Uterus (tissue), 4 donors: ENCODE measurements around the gene MCTP2. TPM values are rescaled to one million over a fixed set of nuclear protein-coding genes. Genes with fewer than 3 reads are reported as not detected.

Experiments used
- DNase-seq, 2 donors: peaks; one replicate each; pipeline ENCODE4 v3.0.0-alpha.2; 2019 to 2020
- H3K27ac ChIP-seq, 2 donors: fragments of 200-600 bp; sonication (generic); 1 replicate in 1 of 2; 2 replicates in 1 of 2; pipeline ENCODE4 v1.5.1; 2016 to 2018
- H3K27me3 ChIP-seq, 2 donors: fragments of 200-600 bp; sonication (generic); one replicate each; pipeline ENCODE4 v1.5.1; 2018 to 2019; ENCODE audit warnings: control low read depth in 1 of 2
- H3K36me3 ChIP-seq, 2 donors: fragments of 200-600 bp; sonication (generic); one replicate each; pipeline ENCODE4 v1.5.1; 2019; ENCODE audit warnings: control low read depth in 1 of 2
- H3K4me1 ChIP-seq, 2 donors: fragments of 200-600 bp; sonication (generic); one replicate each; pipeline ENCODE4 v1.5.1; 2018 to 2019; ENCODE audit warnings: control low read depth in 1 of 2
- H3K4me3 ChIP-seq, 2 donors: fragments of 200-600 bp; sonication (generic); 1 replicate in 1 of 2; 2 replicates in 1 of 2; pipeline ENCODE4 v1.5.1; 2018 to 2019; ENCODE audit warnings: mild to moderate bottlenecking in 1 of 2
- H3K9me3 ChIP-seq, 2 donors: fragments of 200-600 bp; sonication (generic); one replicate each; pipeline ENCODE4 v1.5.1; 2019; ENCODE audit warnings: control low read depth in 1 of 2
- POLR2A ChIP-seq, 2 donors: fragments of 450-650 bp; IDR thresholded peaks; one replicate each; pipeline ENCODE4 v1.6.1; 2016; ENCODE audit warnings: antibody characterized with exemption in 2 of 2, mild to moderate bottlenecking in 1 of 2, moderate library complexity in 1 of 2
- intact Hi-C: fragments of 100-400 bp; cut with DNase I; formaldehyde crosslinking; loops from one replicate; pipeline ENCODE4 v1.15.1; 2023; ENCODE audit warnings: low total_unique reads
- total RNA-seq, 4 donors: library from RNA; depleted of rRNA in 3 of 4; stranded (reverse); fragments of >200 nt in 3 of 4; gene quantifications; one replicate each; pipeline versions ENCODE4 v1.1.0 to v1.2.4, GENCODE V29; 2014 to 2023
- TF ChIP-seq, protein P1 (sequence below), 4 experiments: fragments of 200-600 bp in 2 of 4; fragments of 450-650 bp in 2 of 4; sonication (generic) in 2 of 4; IDR thresholded peaks; one replicate each; pipeline ENCODE4 v1.5.1; 2016 to 2019; ENCODE audit warnings: antibody characterized with exemption in 4 of 4, mild to moderate bottlenecking in 2 of 4, moderate library complexity in 1 of 4
- donor health status: DM: yes; HTN: yes; CAD: no.

Gene MCTP2
- total RNA-seq, 4 donors from 2014 or later = 3.3 to 98.9 (median 11.7) TPM

DNA sequence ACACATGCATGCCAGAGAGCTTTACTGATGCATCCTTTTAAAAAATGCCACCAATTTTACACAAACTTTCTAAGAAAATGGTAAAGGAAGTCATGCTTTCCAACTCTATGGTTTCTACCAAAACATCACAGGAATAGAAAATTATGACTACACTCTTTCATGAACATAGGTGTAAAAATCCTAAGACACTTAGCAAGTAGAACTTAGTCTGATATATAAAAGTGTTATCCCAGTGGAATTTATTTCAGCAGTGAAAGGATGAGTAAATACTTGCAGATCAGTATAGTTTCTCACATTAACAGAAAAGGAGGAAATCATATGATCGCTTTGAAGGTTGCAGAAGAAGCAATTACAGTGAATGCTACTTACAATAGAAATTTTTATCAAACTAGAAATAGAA, 43.4 kb downstream of the MCTP2 start:
- no peak for TF ChIP-seq POLR2A (IDR thresholded peaks at IDR 0.05)
- TF ChIP-seq, protein P1, sequence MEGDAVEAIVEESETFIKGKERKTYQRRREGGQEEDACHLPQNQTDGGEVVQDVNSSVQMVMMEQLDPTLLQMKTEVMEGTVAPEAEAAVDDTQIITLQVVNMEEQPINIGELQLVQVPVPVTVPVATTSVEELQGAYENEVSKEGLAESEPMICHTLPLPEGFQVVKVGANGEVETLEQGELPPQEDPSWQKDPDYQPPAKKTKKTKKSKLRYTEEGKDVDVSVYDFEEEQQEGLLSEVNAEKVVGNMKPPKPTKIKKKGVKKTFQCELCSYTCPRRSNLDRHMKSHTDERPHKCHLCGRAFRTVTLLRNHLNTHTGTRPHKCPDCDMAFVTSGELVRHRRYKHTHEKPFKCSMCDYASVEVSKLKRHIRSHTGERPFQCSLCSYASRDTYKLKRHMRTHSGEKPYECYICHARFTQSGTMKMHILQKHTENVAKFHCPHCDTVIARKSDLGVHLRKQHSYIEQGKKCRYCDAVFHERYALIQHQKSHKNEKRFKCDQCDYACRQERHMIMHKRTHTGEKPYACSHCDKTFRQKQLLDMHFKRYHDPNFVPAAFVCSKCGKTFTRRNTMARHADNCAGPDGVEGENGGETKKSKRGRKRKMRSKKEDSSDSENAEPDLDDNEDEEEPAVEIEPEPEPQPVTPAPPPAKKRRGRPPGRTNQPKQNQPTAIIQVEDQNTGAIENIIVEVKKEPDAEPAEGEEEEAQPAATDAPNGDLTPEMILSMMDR (IDR thresholded peaks at IDR 0.05) = no peak
- Histone ChIP-seq H3K4me1 (no peaks in the 10 kb centered on the region), H3K4me3 (no peak overlapping the region), H3K36me3 (no peaks in the 10 kb centered on the region), H3K9me3 (no peaks in the 10 kb centered on the region), H3K27ac (no peak overlapping the region), H3K27me3 (no peaks in the 10 kb centered on the region)
- intact Hi-C loops = no loop called here
- no peak for DNase-seq

DNA sequence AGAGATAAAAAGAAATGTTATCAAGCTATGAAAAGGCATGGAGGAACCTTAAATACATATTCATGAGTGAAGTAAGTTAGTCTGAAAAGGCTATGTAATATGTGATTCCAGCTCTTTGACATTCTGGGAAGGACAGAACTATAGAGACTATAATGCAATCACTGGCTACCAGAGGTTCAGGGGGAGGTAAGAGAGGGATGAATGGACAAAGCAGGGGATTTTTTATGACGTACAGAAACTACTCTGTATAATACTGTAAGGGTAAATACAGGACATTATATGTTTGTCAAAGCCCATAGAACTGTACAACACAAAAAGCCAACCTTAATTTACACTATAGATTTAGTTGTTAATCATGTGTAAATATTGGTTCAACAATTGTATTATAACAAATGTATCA, 46.1 kb downstream of the MCTP2 start:
- no peak for DNase-seq
- H3K9me3 ChIP-seq = no peaks in the 10 kb centered on the region
- no peaks in the 10 kb centered on the region for H3K4me1 ChIP-seq
- H3K27me3 ChIP-seq = no peaks in the 10 kb centered on the region
- no peak for TF ChIP-seq POLR2A (IDR thresholded peaks at IDR 0.05)
- TF ChIP-seq, protein P1 (IDR thresholded peaks at IDR 0.05) = no peak
- no peak overlapping the region for H3K4me3 ChIP-seq
- H3K27ac ChIP-seq = no peak overlapping the region
- H3K36me3 ChIP-seq = no peaks in the 10 kb centered on the region
- intact Hi-C loops = no loop called here

DNA sequence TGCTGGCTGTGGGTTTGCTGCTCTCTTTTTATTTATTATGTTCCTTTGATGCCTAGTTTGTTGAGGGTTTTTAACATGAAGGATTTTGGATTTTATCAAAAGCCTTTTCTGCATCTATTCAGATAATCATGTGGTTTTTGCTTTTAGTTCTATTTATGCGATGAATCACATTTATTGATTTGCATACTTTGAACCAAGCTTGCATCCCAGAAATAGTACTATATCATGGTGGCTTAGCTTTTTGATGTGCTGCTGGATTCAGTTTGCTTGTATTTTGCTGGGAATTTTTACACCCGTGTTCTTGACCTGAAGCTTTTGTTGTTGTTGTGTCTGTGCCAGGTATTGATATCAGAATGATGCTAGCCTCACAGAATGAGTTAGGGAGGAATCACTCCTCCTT, 48.4 kb downstream of the MCTP2 start:
- intact Hi-C loops = no loop called here
- no peaks in the 10 kb centered on the region for H3K4me1 ChIP-seq
- no peak for TF ChIP-seq POLR2A (IDR thresholded peaks at IDR 0.05)
- TF ChIP-seq, protein P1 (IDR thresholded peaks at IDR 0.05) = no peak

DNA sequence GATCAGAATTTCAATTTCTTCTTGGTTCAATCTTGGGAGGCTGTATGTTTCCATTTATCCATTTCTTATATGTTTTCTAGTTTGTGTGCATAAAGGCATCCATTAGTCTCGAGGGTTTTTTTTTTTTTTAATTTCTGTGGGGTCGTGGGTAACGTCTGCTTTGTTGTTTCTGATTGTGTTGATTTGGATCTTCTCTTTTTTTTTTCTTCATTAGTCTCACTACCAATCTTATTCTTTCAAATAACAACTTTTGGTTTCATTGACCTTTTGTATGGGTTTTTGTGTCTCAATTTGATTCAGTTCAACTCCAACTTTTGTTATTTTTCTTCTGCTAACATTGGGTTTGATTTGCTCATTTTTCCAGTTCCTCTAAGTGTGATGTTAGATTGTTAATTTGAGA, 48.9 kb downstream of the MCTP2 start:
- TF ChIP-seq POLR2A (IDR thresholded peaks at IDR 0.05) = no peak
- TF ChIP-seq, protein P1 (IDR thresholded peaks at IDR 0.05) = no peak
- no peaks in the 10 kb centered on the region for H3K4me1 ChIP-seq
- H3K9me3 ChIP-seq = no peaks in the 10 kb centered on the region
- no peak overlapping the region for H3K4me3 ChIP-seq
- intact Hi-C loops = no loop called here
- H3K27me3 ChIP-seq = no peaks in the 10 kb centered on the region
- no peak for DNase-seq
- no peak overlapping the region for H3K27ac ChIP-seq
- no peaks in the 10 kb centered on the region for H3K36me3 ChIP-seq

More for the DNA sequence above, 48.4 kb downstream of the MCTP2 start:
- Histone ChIP-seq H3K9me3 (no peaks in the 10 kb centered on the region), H3K4me3 (no peak overlapping the region), H3K27ac (no peak overlapping the region), H3K36me3 (no peaks in the 10 kb centered on the region), H3K27me3 (no peaks in the 10 kb centered on the region)
- DNase-seq = no peak

DNA sequence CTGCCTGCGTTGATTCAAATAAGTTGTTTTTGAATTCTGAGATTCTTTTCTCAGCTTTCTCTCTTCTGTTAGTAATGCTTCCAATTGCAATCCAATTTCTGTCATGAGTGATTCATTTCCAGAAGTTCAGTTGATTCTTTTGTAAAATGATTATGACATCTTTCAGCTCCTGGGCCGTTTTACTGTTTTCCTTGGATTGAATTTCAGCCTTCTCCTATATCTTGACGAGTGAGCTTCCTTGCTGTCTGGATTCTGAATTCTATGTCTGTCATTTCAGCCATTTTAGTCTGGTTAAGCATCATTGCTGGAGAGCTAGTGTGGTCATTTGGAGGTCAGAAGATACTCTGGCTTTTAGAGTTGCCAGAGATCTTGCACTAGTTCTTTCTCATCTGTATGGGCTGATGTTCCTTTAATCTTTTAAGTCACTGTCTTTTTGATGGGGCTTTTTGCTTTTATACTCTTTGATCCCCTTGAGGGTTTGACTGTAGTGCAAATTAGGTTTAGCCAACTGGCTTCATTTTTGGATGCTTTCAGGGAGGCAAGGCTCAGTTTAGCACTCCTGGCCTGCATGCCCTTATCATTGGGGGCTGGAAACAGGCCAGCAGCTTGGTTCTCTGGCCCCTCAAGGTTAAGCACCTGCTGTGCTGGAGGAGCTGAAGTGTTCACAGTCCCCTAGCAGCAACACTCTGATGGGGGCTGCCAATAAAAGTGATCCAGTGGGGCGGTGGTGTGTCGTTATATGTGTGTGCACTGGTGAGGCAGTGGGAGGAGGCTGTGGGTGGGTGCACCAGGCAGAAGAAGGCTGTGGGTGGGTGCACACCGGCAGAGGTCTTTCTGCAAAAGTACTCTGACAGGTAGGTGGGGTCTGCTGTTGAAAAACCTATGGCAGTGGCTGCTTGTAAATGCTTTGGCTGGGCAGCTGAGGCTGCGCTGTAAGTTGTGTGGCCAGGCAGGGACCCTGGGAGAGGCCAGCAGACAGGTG, 51.2 kb downstream of the MCTP2 start:
- Histone ChIP-seq H3K36me3 (no peaks in the 10 kb centered on the region), H3K4me1 (no peaks in the 10 kb centered on the region), H3K9me3 (no peaks in the 10 kb centered on the region), H3K4me3 (no peak overlapping the region), H3K27me3 (no peaks in the 10 kb centered on the region), H3K27ac (no peak overlapping the region)
- TF ChIP-seq, protein P1 (IDR thresholded peaks at IDR 0.05) = no peak
- no peak for TF ChIP-seq POLR2A (IDR thresholded peaks at IDR 0.05)
- no peak for DNase-seq
- intact Hi-C loops = no loop called here
